HG03025 (cell line): ENCODE data around the gene CDKL4.
"Not testable (repeated sequence)": the region's sequence is repeated elsewhere in the genome, so short reads cannot be mapped to it uniquely, and the experiment has no call there.

Experiments used
- ATAC-seq: cut with Tn5 transposase; IDR thresholded peaks from one replicate; pipeline ENCODE4 v1.9.1; 2021; ENCODE audit warnings: mild to moderate bottlenecking, moderate library complexity; ENCODE audit not compliant: unreplicated experiment, low FRiP score

Gene CDKL4

DNA sequence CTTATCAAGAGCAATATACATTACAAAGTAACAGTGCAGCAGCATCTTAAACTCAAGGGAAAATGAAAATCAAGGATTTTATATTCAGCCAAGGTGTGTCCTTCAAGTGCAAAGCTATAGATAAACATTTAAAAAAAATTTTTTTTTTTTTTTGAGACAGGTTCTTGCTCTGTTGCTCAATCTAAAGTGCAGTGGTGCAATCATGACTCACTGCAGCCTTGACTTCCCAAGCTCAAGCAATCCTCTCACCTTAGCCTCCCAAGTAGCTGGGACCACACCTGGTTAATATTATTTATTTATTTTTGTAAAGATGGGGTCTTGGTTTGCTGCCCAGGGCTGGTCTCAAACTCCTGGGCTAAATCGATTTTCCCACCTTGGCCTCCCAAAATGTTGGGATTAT is 9.0 kb downstream of the CDKL4 start:
- ATAC-seq: no peak

DNA sequence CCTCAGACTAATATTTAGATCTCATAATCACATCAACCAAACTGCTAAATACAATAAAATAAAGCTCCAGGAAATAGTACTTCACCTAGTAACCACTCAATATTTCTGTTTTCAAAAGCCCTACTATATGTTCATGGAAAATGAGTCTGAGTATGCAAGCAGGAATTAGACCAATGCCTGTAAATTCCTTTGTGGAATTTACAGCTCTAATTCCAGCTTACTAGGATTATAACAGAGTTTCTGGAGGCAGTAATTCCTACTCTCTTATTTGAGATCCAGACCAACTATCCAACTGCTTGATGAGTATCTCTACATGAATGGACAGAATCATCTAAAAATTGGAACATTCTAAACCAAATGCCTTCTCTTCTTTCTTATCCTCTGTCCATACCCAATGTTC is 11.6 kb downstream of the CDKL4 start:
- no peak for ATAC-seq

DNA sequence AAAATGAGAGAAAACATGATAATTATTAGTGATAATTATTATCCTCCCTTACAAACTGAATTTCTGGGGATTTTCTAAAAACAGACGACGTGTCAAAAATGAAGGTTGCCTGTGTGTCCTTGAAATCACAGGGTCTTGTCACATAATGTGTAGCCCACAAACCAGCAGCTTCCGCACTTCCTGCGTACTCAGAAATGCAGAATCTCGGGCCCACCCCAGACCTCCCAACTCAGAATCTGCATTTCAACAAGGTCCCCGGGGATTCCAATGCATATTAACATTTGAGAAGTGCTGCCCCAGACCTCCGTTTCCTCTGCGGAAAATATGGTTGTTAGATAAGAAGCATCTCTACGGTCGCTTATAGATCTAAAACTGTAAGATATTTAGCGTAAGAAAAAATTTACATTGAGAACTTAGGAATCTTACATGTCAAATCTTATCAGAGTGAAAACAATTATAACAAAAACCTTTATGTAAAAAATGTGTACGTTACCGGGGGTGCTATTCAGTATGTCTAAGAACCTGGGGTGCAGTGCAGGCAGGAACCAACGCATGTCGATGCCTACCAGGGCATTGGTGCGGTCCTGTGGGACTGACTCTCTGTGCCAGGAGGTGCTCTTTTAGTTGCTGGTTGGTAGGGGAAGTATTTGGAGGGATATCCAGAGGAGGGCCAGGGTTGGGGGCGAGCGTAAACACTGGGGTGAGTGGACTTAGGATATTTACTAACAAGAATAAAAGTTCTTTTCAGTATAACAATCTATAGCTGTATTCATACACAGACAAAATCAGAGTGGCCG is 15.2 kb downstream of the CDKL4 start:
- ATAC-seq: no peak

DNA sequence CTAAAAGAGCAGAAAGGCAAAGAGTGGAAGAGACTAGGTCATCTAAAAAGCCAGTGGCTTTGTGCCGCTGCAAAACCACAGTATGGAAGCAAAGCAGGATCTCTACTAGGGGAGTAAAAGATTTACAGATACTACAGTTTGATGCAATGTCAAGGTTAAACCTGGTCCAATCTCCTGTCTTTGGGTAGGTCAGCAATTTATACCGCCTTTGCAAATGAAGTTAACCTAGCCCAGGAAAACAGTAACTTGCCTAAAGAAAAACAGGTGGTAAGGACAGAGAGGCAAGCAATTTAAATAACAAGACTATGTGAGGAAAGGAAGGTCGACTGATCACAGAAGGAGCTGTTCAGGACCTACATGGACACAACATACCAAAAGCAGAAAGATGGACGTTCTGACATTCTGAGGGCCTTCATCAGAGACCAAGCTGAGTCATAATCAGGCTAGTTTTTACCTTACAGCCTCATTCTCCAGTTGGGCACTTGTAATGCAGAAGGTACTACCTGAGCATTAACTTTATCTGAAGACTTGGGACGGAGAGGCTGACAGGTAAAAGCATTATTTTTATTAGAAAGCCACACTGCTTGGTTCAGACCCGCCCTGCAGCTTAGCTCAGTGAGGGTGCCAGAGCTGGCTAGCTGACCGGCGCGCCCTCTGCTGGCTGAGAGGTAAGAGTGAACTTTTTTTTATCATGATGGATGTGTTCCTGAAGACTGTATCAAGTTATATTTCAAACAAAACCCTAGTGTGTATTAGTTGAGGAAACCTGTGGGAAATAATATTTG is 15.9 kb downstream of the CDKL4 start:
- ATAC-seq: no peak

DNA sequence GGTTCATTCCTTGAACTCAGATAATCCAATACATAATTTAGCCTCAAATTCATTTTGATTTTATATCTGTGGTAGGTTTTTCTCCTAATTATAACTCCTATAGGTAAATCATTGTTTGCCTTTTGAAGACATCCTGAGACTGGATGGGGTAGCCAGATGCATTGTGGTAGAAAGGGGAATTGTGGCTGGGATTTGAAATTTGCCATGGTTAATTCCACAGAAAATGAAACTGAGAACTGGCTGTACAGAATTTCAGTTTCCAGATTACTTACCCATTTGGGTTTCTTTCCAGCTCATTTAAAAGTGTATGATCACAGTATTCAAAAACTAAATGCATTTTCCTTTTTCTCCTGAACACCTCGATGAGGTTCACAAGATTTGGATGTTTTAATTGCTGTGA is 18.2 kb downstream of the CDKL4 start:
- no peak for ATAC-seq

DNA sequence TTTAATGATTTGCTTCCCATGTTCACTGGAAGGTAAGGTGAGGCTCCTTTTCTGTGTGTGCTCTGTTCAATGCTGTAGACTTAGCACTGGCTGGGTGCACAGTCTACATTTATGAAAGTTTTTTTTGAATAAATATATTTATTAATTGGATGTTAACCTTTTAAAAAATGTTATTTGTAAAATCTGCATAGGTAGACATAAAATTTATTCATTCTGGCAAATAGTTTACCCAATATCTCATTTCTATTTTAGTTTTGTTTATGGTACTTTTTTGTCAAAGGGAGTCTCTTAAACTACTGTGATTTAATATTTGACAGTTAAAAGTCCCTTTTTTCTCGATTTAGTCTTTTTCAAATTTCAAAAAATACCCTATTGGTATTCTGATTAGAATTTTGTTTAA is 19.9 kb downstream of the CDKL4 start:
- ATAC-seq: no peak

DNA sequence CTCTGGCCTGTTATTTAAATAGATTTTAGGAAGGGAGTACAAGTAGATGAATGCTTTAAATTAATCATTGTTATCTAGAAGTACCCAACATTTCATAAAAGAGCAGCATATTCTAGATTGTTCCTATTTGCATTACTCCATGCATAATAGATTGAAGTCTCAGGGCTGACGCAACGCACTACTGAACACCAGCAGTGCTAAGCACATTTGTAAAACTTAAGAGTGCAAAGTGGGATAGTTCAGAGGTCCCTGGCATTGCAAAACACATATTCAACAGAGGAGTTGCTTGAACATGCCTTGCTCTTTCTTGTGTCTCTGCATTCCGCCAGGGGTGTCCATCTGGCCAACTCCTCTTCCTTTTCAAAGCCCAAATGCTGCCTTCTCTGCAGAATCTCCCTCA is 22.3 kb downstream of the CDKL4 start:
- ATAC-seq: no peak

DNA sequence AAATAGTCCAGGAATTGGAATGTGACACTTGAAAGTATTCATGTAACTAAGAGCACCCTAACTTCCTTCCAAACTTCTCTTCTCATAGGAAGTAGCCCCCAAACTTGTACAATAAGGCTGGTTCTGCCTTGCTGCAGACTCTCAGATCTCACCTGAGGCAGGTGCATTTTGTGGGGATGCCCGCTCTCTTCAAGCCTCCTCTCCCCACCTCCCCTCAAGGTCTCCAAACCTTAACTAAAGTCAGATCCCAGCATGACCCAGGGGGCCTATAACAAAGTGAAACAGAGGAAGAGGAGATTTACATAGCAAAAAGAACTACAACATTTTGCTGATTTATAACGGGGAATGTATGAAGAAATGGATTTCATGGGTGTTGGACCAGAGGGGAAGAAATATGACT is 23.6 kb downstream of the CDKL4 start:
- no peak for ATAC-seq

DNA sequence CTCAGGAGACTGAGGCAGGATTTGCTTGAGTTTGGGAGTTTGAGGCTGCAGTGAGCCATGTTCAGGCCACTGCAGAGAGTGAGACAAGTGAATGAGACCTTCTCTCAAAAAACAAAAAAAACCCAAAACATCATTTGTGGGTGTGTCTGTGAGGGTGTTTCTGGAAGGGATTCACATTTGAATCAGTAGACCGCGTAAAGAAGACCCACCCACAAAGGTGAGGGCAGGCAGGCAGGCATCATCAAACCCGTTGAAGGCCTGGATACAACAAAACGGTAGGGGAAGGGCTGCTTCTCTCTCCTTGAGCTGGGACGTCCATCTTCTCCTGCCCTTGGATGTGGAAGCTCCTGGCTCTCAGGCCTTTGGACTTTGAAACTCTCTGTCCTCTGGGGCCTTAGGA is 25.4 kb downstream of the CDKL4 start:
- ATAC-seq: no peak

DNA sequence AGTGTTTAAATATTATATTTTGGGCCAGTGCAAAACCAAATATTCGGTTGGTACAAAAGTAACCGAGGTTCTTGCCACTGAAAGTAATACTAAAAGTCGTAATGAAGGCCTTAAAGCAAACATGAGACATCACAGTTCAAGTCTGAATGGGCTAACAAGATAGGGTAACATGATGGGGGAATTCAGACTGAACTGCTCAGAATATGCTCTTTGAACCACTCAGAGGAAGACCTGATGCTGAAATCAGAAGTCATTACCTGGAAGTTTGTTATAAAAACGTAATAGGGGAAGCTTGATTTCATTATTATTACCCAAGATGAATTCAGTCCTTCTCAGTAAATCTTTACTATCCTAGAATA is 26.6 kb downstream of the CDKL4 start:
- no peak for ATAC-seq

DNA sequence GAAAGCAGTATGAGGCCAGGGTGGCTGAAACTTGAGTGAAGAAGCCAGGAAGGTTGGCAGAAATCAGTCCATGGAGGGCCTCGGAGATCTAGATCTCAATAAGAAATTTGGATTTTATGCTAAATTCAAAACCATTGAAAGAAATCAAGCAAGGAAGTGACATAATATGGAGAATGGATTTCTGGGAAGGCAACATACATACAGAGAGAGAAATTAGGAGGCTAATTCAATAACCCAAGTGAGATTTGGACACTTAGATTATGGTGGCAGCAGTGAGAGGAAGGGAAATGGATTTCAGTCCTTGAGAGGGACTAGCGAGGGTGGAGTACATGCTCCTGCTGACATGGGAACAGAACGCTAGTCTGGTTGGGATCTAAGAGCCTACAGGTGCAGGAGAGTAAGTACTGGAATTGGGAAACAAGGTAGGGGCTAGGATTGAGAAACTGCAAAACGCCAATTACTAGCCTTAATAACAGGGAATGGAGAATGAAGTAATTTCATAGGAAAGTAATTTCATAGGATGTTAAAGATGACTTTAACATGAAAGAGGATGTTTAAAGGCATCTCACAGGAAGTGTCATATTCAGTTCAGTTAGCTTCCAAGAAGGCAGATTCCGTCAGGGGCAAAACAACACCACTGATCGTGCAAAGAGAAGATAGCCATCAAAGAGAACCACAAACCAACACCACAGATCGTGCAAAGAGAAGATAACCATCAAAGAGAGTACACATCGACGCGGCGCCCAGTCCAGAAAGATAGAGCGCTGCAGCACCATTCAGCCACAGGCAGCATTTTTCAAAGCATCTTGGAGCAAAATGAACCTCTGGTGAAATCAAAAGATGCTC is 27.2 kb downstream of the CDKL4 start:
- no peak for ATAC-seq

DNA sequence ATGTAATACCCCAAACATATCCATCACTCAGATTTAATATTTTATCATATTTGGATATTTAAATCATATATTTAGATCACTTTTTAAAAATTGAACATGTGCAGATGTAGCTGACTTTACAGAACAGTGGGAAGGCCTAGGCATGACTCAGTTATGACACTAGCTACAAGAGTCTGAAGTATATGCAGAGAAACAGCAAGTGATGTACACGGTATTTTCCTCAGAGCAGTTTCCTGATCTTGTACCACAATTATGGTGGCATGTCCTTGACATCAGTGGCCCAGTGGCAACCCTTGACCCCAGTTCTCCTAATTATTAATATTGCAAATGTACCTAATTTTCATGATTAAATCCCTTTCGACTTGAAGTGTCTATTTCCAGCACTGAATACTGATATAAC is 28.2 kb downstream of the CDKL4 start:
- ATAC-seq: no peak

DNA sequence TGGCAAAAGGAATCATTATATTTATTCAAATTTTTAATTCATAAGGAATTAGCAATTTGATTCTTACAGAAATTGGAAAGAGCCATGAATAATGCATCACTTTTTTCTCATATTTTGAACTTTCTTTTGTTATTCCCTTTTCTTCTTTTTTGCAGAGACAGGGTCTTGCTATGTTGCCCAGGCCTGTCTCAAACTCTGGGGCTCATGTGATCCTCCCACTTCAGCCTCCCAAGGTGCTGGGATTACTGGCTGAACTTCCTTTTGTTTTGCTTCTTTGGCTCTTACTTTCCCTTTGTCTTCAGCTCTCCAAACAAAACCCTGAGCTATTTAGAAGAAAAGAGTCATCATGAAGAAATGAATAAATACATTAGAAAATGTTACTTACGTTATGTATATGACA is 30.8 kb downstream of the CDKL4 start:
- ATAC-seq: no peak

DNA sequence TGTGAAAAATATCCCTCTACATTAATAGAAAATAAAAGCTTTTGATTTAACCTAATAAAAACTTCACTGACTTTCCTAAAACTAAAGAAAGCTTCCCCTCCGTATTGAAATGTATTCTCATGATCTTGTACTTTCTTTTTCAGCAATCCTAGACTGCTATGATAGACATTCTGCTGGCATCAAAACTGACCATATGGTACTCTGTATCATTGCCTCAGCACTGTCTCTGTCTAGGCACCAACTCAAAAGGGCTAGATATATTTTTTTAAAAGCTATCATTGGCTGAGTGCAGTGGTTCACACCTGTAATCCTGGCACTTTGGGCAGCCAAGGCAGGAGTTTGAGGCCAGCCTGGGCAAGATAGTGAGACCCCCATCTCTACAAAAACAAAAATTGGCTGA is 32.9 kb downstream of the CDKL4 start:
- ATAC-seq: no peak

DNA sequence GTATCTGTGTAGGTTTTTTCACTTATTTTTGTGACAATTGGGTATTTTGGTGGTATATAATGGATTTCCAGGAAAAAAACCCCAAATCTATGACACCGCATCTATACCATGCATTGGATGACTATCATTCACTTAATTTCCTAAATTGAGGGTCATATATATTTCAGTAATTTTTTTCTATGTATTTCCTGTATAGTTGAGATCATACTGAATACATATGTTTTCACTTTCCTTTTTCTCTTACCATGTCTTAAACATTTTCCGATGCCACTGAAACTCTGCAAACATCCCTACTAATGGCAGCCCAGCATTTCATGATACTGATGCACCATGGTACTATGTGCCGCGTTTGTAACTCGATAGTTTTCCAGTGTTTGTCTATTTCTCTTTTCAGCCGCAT is 40.4 kb downstream of the CDKL4 start:
- ATAC-seq: no peak

DNA sequence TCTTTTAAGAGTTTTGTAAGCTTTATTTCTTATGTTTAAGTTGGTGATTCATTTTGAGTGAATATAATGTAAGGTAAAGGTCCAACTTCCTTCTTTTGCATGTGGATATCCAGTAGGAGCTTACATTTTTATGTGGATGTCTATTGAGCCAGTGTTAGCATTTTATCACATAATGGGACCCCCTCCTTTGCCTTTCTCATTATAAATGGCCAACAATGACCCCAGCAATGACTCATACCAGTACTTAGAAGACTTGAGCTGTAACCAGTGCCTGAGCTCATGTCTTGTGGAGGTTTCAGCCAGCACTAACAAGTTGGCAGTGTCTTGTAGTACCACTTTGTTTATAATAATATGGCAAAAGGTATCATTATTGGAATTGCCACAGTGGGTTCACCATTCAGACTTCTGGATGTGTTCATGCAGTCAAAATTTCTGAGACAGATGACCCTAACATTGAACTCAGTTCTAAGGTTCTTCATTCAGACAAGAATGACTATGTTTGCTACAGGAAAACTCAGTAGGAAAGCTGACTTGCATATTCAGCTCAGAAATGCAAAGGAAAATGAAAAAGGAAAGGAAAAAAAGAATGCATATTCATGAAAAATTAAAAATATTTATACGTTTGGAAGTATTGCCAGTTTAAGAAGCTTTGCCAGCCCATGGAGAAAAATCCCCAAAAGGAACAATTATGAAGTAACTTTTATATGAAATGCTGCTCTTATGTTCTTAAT is 41.0 kb downstream of the CDKL4 start:
- ATAC-seq: no peak

DNA sequence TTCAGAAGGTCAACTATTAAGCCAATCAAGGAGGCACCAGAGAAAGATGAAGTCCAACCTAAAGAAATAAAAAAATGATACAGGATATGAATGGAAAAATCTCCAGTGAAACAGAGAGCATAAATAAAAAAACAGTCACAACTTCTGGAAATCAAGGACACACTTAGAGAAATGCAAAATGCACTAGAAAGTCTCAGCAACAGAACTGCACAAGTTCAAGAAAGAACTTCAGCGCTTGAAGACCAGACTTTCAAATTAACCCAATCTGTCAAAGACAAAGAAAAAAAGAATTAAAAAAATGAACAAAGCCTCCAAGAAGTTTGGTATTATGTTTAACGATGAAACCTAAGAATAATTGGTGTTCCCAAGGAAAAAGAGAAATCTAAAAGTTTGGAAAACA is 46.8 kb downstream of the CDKL4 start:
- not testable (repeated sequence) for ATAC-seq

DNA sequence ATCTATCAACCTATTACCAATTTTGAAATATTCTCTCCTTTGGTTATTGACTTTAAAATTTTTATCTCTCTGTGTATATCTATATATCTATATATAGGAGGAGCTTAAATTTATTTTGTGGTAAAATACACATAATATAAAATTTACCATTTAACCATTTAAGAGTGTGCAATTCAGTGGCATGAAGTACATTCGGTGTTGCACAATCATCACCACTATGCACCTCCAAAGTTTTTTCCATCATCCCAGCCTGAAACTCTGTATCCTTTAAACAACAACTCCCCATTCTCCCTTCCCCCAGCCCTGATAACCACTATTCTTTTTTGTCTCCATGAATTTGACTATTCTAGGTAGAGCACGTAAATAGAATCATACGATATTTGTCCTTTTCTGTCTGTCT is 49.1 kb downstream of the CDKL4 start:
- ATAC-seq: no peak

DNA sequence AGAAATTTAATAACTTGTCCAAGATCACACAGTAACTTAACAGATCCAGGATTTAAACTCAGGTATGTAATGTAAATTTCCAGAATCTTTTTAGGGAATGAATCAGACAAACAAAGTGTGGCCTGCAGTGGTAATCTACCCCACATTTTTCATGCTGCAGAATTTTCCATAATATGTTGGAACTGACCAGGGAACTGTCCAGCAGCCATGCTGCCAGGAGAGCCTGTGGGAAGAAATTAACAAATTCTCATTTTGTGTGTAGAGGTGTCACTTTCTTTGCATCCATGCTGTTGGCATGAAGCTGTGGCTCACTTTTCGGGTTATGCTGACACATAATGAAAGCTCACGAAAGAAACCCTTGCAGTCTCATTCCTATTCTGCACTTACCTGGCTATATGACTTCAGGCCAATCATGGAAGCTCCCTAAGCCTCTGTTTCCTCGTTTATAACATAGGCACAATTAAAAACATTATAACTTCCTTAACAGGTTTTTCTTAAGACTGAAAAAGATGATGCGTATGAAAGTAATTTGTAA is 54.7 kb downstream of the CDKL4 start:
- ATAC-seq: no peak

DNA sequence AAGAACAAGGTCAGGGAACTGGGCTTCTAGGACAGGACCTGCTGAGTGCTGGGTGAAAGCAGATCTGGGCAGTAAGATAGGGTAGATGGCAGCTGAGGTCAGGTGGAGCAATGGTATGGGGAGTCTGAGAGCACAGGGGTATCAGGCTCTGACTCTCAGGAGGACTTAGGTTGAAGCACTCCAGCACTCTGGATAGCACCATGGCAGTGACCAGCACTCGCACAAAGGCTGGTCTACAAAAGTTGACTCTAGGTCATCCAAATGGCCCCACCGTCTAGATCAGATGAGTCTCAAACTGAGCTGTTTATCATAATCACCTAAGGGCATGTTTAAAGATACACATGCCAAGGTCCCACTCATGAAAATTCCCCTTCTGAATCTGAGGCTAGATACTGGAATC is 60.1 kb downstream of the CDKL4 start:
- ATAC-seq: no peak
